Measurements from ENCODE around the gene TMX3.
A peak's percentile ranks its signal among the peaks of the same experiment; 100 is the strongest.

Gene TMX3, protein sequence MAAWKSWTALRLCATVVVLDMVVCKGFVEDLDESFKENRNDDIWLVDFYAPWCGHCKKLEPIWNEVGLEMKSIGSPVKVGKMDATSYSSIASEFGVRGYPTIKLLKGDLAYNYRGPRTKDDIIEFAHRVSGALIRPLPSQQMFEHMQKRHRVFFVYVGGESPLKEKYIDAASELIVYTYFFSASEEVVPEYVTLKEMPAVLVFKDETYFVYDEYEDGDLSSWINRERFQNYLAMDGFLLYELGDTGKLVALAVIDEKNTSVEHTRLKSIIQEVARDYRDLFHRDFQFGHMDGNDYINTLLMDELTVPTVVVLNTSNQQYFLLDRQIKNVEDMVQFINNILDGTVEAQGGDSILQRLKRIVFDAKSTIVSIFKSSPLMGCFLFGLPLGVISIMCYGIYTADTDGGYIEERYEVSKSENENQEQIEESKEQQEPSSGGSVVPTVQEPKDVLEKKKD

DNA sequence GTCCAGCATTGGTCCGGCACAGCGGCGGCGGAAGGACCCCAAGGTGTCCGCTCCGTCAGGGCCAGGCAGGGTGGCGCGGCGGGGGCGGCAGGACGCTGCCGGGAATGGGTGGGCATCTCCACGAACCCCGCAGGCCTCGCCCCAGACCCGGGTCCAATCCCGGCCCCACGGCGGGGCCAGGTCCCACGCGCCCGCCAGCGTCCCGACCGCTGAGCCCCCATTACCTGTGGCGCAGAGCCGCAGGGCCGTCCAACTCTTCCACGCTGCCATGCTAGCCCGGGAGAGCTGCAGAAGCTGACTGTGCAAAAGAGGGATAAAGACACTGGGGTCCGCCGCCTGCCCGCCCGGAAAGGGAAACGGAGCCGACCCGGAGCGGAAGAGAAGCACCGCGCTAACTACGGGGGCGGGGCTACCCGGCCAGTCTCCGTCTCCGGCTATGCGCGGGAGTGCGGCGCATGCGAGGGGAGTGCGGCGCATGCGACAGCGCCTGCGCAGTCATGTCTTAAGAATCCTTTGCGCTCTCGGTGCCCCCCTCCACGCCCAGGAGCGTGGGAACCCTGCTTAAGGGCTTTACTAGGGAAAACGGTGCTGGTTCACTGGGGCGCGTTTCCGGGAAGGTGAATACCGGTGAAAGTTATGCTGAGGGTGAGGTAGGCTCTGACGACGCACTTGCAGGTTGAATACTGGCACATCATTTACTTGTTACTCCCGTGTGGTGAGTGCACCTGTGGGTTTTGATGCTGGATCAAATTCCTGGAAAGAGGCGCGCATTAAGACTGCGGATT lies at the start of gene TMX3:
Gene TMX3, minus strand, starts transcription at position 397 of the 785 bp plus-strand sequence. Its CDS starts 127 bp downstream, at position 270.
- no peaks in the 10 kb centered on the region for H3K9me3 ChIP-seq (ENCODE audit: low read length)
- peak within 1 kb of the TSS; percentile 68 for H3K4me3 ChIP-seq (ENCODE audit: low read length)
- peaks cover 14% of the 10 kb centered on the region for H3K4me1 ChIP-seq (ENCODE audit: insufficient read depth, low read length)
- H3K27me3 ChIP-seq (ENCODE audit: insufficient read depth, low read length), result no peaks in the 10 kb centered on the region
- H3K36me3 ChIP-seq (ENCODE audit: insufficient read depth, low read length), result peaks cover 34% of the 10 kb centered on the region
- peak within 1 kb of the TSS; percentile 48 for H2AFZ ChIP-seq (ENCODE audit: low read depth, low read length)

DNA sequence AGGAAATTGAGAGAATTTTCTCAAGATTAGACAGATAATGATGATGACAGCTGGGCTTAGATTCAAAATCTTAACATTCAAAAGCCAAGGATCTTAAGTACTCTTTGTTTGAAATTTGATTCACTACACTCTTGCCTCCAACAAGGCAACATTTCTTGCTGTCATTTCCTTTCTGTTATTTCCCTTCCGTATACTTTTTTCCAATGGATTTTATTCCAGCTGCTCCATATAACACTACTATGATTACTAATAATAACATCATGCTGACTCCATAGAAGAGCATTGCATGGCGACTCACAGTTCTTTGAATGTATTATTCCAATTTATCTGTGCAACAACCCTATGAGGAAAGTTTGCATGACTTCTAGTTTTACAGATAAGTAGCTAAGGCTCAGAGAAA lies 49.1 kb upstream of the TMX3 start:
- Histone ChIP-seq H3K9me3 (ENCODE audit: low read length) (peaks cover 2% of the 10 kb centered on the region), H3K4me1 (ENCODE audit: insufficient read depth, low read length) (peaks cover 4% of the 10 kb centered on the region), H3K4me3 (ENCODE audit: low read length) (no peak overlapping the region), H3K27me3 (ENCODE audit: insufficient read depth, low read length) (no peaks in the 10 kb centered on the region), H2AFZ (ENCODE audit: low read depth, low read length) (no peak overlapping the region), H3K36me3 (ENCODE audit: insufficient read depth, low read length) (no peaks in the 10 kb centered on the region)

- Histone ChIP-seq H3K4me3 (ENCODE audit: low read length) (no peak overlapping the region), H3K27me3 (ENCODE audit: insufficient read depth, low read length) (no peaks in the 10 kb centered on the region), H3K4me1 (ENCODE audit: insufficient read depth, low read length) (peaks cover 4% of the 10 kb centered on the region), H3K36me3 (ENCODE audit: insufficient read depth, low read length) (no peaks in the 10 kb centered on the region), H2AFZ (ENCODE audit: low read depth, low read length) (no peak overlapping the region), H3K9me3 (ENCODE audit: low read length) (peaks cover 2% of the 10 kb centered on the region)
These were observed 48.2 kb upstream of the TMX3 start for GRCh38 chr18:68763083-68763482.

GRCh38 chr18:68759308-68759707 lies 44.4 kb upstream of the TMX3 start:
- H2AFZ ChIP-seq (ENCODE audit: low read depth, low read length), result no peak overlapping the region
- peaks cover 4% of the 10 kb centered on the region for H3K4me1 ChIP-seq (ENCODE audit: insufficient read depth, low read length)
- no peak overlapping the region for H3K4me3 ChIP-seq (ENCODE audit: low read length)
- H3K27me3 ChIP-seq (ENCODE audit: insufficient read depth, low read length), result no peaks in the 10 kb centered on the region
- no peaks in the 10 kb centered on the region for H3K36me3 ChIP-seq (ENCODE audit: insufficient read depth, low read length)
- peaks cover 6% of the 10 kb centered on the region for H3K9me3 ChIP-seq (ENCODE audit: low read length)

- no peak overlapping the region for H2AFZ ChIP-seq (ENCODE audit: low read depth, low read length)
- no peak overlapping the region for H3K4me3 ChIP-seq (ENCODE audit: low read length)
- H3K4me1 ChIP-seq (ENCODE audit: insufficient read depth, low read length), result no peaks in the 10 kb centered on the region
- H3K27me3 ChIP-seq (ENCODE audit: insufficient read depth, low read length), result no peaks in the 10 kb centered on the region
- no peaks in the 10 kb centered on the region for H3K36me3 ChIP-seq (ENCODE audit: insufficient read depth, low read length)
- peaks cover 7% of the 10 kb centered on the region for H3K9me3 ChIP-seq (ENCODE audit: low read length)
These were observed 42.2 kb upstream of the TMX3 start for GRCh38 chr18:68757126-68757525.

GRCh38 chr18:68742206-68742605 lies 27.3 kb upstream of the TMX3 start:
- no peaks in the 10 kb centered on the region for H3K27me3 ChIP-seq (ENCODE audit: insufficient read depth, low read length)
- no peaks in the 10 kb centered on the region for H3K9me3 ChIP-seq (ENCODE audit: low read length)
- H3K36me3 ChIP-seq (ENCODE audit: insufficient read depth, low read length), result no peaks in the 10 kb centered on the region
- no peaks in the 10 kb centered on the region for H3K4me1 ChIP-seq (ENCODE audit: insufficient read depth, low read length)
- H3K4me3 ChIP-seq (ENCODE audit: low read length), result no peak overlapping the region
- H2AFZ ChIP-seq (ENCODE audit: low read depth, low read length), result no peak overlapping the region

DNA sequence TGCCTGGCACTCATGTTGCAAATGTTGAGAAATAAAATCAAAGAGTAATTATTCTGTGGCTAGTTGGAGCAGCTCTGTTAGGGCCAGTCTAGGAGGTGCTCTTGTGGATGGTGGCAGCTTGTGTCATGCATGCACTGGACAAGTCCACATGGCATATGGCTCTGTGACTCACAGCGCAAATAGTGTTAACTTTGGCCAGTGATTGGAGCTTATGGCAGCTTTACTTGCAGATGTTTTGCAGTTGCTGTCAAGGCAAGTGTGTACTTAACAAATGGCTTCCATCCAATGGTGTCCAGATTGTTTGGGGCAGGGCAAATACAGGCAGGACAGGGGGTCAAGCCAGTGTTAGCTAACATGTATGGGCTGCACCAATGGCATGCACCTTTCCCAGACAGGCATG lies 26.1 kb upstream of the TMX3 start:
- H3K9me3 ChIP-seq (ENCODE audit: low read length), result no peaks in the 10 kb centered on the region

DNA sequence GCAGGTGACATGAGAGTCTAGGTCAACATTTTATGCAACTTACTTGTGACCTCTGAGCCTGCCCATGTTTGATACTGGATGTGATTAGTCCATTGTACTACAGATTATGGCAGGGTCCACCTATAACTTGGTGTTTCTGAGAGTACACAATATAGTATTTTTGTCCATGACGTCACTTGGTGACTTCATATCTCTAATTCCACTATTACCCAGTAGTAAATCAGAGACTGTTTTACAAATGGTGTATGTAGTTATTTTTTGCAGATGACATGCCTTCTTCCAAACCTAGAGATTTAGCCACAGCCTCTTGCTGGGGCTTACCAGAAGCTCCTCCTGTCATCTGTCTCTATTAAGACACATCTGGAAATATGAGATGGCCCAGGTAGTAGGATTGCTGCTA lies 24.6 kb upstream of the TMX3 start:
- H2AFZ ChIP-seq (ENCODE audit: low read depth, low read length), result no peak overlapping the region
- no peaks in the 10 kb centered on the region for H3K36me3 ChIP-seq (ENCODE audit: insufficient read depth, low read length)
- no peaks in the 10 kb centered on the region for H3K4me1 ChIP-seq (ENCODE audit: insufficient read depth, low read length)
- H3K9me3 ChIP-seq (ENCODE audit: low read length), result no peaks in the 10 kb centered on the region
- no peaks in the 10 kb centered on the region for H3K27me3 ChIP-seq (ENCODE audit: insufficient read depth, low read length)
- H3K4me3 ChIP-seq (ENCODE audit: low read length), result no peak overlapping the region

More for the DNA sequence above, 26.1 kb upstream of the TMX3 start:
- no peak overlapping the region for H3K4me3 ChIP-seq (ENCODE audit: low read length)
- no peak overlapping the region for H2AFZ ChIP-seq (ENCODE audit: low read depth, low read length)
- H3K36me3 ChIP-seq (ENCODE audit: insufficient read depth, low read length), result no peaks in the 10 kb centered on the region
- H3K4me1 ChIP-seq (ENCODE audit: insufficient read depth, low read length), result no peaks in the 10 kb centered on the region
- H3K27me3 ChIP-seq (ENCODE audit: insufficient read depth, low read length), result no peaks in the 10 kb centered on the region

DNA sequence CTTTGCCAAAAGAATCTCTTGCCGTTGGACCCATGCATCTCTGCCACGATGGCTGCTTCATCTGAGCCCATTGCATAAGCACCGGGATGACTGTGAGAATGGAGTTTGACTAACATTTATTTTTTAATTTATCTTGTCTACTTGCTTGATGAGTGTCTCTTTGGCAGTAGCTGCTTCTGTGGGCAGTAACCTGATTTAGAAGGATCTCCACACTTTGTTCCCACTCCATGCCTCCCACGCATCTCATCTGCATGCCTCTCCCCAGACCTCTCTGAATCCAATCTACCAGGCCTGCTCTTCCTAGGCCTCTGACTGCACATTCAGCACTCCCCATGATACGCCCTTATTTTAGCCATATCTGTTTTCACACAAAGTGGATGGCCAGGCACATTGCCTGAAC lies 23.7 kb upstream of the TMX3 start:
- Histone ChIP-seq H3K27me3 (ENCODE audit: insufficient read depth, low read length) (no peaks in the 10 kb centered on the region), H3K4me3 (ENCODE audit: low read length) (no peak overlapping the region), H2AFZ (ENCODE audit: low read depth, low read length) (no peak overlapping the region), H3K36me3 (ENCODE audit: insufficient read depth, low read length) (no peaks in the 10 kb centered on the region), H3K4me1 (ENCODE audit: insufficient read depth, low read length) (no peaks in the 10 kb centered on the region), H3K9me3 (ENCODE audit: low read length) (no peaks in the 10 kb centered on the region)

DNA sequence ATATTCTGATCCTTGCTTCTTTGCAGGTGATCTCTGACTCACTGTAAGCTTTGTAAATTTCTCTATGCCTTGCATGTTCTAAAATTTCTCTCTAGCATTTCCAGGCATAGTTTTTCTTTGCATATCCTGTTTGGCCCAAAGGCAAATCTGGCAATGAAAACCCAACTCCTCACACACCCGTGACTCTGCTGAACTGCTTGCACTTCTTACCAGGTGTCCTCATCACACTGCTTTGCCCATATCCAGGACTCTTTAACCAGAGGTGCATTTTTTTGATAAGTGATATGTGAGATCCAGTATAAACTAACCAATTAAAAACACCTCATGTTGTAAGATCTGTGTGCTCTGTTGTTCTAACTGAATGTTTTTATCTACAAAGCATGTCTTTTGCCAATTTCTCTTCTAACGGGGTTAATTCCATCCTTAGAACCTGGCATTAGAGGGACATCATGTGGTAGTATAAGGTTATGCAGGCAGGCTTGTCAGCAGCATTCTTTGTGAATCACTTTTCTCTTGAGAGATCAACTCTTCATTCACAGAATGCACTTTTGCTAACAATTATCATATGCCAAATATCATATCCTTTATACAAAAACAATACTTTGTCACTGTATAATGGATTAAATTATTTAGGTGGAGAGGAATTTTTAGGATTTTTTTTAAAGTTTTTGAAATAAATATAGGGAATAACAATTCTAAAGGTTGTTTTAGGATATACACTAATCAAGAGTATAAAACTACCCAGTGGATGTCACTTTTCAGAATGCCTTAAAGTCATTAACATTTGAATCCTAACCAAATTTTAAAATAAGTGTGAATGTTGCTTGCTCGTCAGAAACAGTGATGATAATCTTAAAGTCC lies 20.8 kb upstream of the TMX3 start:
- Histone ChIP-seq H3K9me3 (ENCODE audit: low read length) (no peaks in the 10 kb centered on the region), H2AFZ (ENCODE audit: low read depth, low read length) (no peak overlapping the region), H3K27me3 (ENCODE audit: insufficient read depth, low read length) (no peaks in the 10 kb centered on the region), H3K36me3 (ENCODE audit: insufficient read depth, low read length) (no peaks in the 10 kb centered on the region), H3K4me1 (ENCODE audit: insufficient read depth, low read length) (no peaks in the 10 kb centered on the region), H3K4me3 (ENCODE audit: low read length) (no peak overlapping the region)

- no peaks in the 10 kb centered on the region for H3K36me3 ChIP-seq (ENCODE audit: insufficient read depth, low read length)
- H3K27me3 ChIP-seq (ENCODE audit: insufficient read depth, low read length), result no peaks in the 10 kb centered on the region
- no peaks in the 10 kb centered on the region for H3K9me3 ChIP-seq (ENCODE audit: low read length)
- no peak overlapping the region for H3K4me3 ChIP-seq (ENCODE audit: low read length)
- H3K4me1 ChIP-seq (ENCODE audit: insufficient read depth, low read length), result no peaks in the 10 kb centered on the region
- H2AFZ ChIP-seq (ENCODE audit: low read depth, low read length), result no peak overlapping the region
These were observed 19.4 kb upstream of the TMX3 start for GRCh38 chr18:68734308-68734707.

- Histone ChIP-seq H2AFZ (ENCODE audit: low read depth, low read length) (no peak overlapping the region), H3K27me3 (ENCODE audit: insufficient read depth, low read length) (no peaks in the 10 kb centered on the region), H3K4me3 (ENCODE audit: low read length) (no peak overlapping the region), H3K4me1 (ENCODE audit: insufficient read depth, low read length) (no peaks in the 10 kb centered on the region), H3K36me3 (ENCODE audit: insufficient read depth, low read length) (no peaks in the 10 kb centered on the region), H3K9me3 (ENCODE audit: low read length) (no peaks in the 10 kb centered on the region)
These were observed 18.8 kb upstream of the TMX3 start for GRCh38 chr18:68733707-68734106.

Measured in neuron (in vitro differentiated cells).